ENCODE measurements around the gene PPME1. TPM values are rescaled to one million over a fixed set of nuclear protein-coding genes. Genes with fewer than 3 reads are reported as not detected.

Gene PPME1, protein sequence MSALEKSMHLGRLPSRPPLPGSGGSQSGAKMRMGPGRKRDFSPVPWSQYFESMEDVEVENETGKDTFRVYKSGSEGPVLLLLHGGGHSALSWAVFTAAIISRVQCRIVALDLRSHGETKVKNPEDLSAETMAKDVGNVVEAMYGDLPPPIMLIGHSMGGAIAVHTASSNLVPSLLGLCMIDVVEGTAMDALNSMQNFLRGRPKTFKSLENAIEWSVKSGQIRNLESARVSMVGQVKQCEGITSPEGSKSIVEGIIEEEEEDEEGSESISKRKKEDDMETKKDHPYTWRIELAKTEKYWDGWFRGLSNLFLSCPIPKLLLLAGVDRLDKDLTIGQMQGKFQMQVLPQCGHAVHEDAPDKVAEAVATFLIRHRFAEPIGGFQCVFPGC
- total RNA-seq, result 48.0 and 49.3 TPM in 2 replicates

DNA sequence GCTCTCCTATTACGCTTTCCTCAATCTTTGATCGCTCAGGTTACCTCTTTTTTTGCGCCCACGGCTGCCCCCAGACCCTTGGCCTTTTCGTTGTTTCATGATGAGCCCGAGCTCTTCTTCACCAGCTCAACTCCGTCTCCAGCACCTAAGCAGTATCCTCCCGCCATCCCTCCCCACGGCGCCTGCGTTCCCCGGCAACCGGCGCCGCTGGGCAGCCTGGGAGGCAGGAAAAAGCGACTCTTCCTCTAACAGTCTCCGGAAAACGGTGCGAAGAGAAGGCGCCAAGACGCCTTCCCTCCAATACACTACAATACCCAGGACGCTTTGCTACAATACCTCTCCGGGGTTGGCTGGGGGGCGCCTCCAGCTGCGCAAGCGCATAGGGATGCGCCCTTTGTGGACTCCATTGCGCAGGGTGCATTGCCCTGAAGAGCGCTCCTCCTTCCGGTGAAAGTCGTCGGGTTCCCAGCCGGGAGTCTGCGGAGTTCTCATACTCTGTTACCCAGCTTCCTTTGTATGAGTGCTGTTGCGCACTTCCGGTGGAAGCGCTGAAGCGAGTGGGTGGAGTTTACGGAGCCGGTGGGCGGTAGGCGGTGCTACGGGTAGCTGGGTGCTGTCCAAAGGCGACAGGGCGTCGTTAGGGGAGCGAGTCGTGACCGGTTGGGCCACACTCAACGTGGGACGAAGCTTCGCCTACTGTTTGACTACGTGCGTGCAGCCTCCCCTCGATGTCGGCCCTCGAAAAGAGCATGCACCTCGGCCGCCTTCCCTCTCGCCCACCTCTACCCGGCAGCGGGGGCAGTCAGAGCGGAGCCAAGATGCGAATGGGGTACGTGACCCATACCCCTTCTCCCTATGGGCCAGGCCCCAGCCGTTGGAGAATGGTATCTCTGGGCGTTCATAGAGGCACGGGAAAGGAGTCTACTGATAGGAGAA is at the start of gene PPME1, which contains the start of gene C2CD3:
Gene PPME1 (plus strand): TSS at position 596 of the 936 bp plus-strand sequence. CDS start 133 bp downstream, at position 729.
Gene C2CD3 (minus strand): TSS at position 309 of the 936 bp plus-strand sequence. CDS start 210 bp downstream, at position 99.

Other genes starting within 250 kb of the PPME1 start
- gene DNAJB13, start 220.3 kb upstream of the PPME1 start, total RNA-seq, result 0.07 TPM in 1 of 2 replicates, not detected in the other
- 0.13 and 0.39 TPM in 2 replicates for gene UCP2, start 188.4 kb upstream of the PPME1 start, total RNA-seq
- 0.65 and 0.73 TPM in 2 replicates for gene UCP3, start 162.2 kb upstream of the PPME1 start, total RNA-seq
- gene C2CD3, start 287 bp upstream of the PPME1 start, total RNA-seq, result 12.1 and 14.8 TPM in 2 replicates
- gene P4HA3, start 140.4 kb downstream of the PPME1 start, total RNA-seq, result 36.9 and 39.1 TPM in 2 replicates
- gene PGM2L1, start 227.1 kb downstream of the PPME1 start, total RNA-seq, result 7.0 and 10.6 TPM in 2 replicates